Lower leg skin (tissue), 4 donors: ENCODE results near the gene HCRT. TPM values are rescaled to one million over a fixed set of nuclear protein-coding genes. Genes with fewer than 3 reads are reported as not detected.

Experiments
- DNase-seq, 2 donors: peaks; one replicate each; pipeline ENCODE4 v3.0.0-alpha.2; 2019; ENCODE audit warnings: low spot score in 2 of 2
- H3K4me3 ChIP-seq: fragments of 200-600 bp; sonication (generic); 2 replicates; pipeline ENCODE4 v1.5.1; 2017; ENCODE audit warnings: mild to moderate bottlenecking, low read depth; ENCODE audit not compliant: poor library complexity, severe bottlenecking
- POLR2A ChIP-seq, 2 donors: fragments of 450-650 bp; IDR thresholded peaks; one replicate each; pipeline ENCODE4 v1.6.1; 2016 to 2017; ENCODE audit warnings: antibody characterized with exemption in 2 of 2, mild to moderate bottlenecking in 1 of 2, moderate library complexity in 1 of 2
- WGBS, 2 donors: methylation state at CpG; one replicate each; pipeline ENCODE4 v1.1.5; 2018; 5-methylcytosine and 5-hydroxymethylcytosine counted together
- intact Hi-C: fragments of 100-400 bp; cut with DNase I; formaldehyde crosslinking; loops from one replicate; pipeline ENCODE4 v1.15.0; 2023; ENCODE audit warnings: low total_unique reads
- total RNA-seq, 4 donors: library from RNA; depleted of rRNA; stranded (reverse); fragments of >200 nt; gene quantifications; one replicate each; pipeline ENCODE4 v1.1.0, GENCODE V29; 2016
- TF ChIP-seq, protein P1 (sequence below), 3 donors: fragments of 450-650 bp; IDR thresholded peaks; one replicate each; pipeline ENCODE4 v1.5.1; 2016; ENCODE audit warnings: antibody characterized with exemption in 3 of 3, mild to moderate bottlenecking in 3 of 3, moderate library complexity in 2 of 3

HCRT gene
- total RNA-seq, 4 donors from 2014 or later = not detected

DNA sequence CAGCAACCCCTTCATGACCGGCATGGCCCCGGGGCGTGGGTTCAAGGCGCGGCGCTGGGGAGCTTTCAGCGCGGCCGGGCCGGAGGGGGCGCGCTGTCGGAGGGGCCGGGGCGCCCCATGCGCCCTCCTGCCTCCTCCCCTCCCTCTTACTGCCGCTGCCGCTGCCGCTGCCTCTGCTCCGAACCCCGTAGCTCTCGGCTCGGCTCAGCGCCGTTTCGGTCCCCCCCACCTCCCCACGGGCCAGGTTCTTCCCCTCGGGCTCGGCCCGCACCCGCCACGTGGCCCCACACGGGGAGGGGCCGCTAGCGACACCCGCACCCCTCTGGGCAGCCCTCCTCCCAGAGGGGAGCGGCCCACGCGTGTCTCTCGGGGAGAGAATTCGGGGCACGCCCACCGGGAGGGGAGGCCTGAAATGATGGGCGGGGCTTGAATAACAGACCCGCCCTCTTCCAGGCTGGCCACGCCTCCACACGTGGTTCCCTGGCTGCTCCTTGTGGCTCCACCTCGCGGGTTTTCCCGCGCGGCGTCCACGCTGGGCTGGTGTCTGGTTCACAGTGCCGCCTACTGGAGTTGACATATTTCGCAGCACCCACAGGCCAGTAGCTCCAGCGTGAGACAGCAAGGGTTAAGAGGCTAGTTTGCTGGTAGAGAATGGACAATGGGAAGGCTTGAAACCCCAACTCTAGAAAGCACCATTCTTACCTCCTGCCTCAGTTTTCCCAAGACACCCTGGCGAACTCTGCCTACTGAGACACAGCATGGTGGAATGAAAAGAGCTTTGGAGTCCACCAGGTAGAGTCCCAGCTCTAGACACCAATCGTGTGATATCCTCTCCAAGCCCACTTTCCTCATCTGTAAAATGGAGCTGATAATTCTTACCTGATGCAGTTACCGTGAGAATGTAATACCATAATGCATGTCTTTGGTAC lies 4.1 kb downstream of the HCRT start, which contains the start of gene KCNH4:
Gene KCNH4, minus strand, starts transcription at position 221 of the 929 bp plus-strand sequence. Its CDS starts 197 bp downstream, at position 24.
- DNase-seq = peak; percentile 40 to 93
- TF ChIP-seq, protein P1, sequence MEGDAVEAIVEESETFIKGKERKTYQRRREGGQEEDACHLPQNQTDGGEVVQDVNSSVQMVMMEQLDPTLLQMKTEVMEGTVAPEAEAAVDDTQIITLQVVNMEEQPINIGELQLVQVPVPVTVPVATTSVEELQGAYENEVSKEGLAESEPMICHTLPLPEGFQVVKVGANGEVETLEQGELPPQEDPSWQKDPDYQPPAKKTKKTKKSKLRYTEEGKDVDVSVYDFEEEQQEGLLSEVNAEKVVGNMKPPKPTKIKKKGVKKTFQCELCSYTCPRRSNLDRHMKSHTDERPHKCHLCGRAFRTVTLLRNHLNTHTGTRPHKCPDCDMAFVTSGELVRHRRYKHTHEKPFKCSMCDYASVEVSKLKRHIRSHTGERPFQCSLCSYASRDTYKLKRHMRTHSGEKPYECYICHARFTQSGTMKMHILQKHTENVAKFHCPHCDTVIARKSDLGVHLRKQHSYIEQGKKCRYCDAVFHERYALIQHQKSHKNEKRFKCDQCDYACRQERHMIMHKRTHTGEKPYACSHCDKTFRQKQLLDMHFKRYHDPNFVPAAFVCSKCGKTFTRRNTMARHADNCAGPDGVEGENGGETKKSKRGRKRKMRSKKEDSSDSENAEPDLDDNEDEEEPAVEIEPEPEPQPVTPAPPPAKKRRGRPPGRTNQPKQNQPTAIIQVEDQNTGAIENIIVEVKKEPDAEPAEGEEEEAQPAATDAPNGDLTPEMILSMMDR (IDR thresholded peaks at IDR 0.05) = no peak
- TF ChIP-seq POLR2A (IDR thresholded peaks at IDR 0.05) = no peak
- peak within 1 kb of the TSS; percentile 9 for H3K4me3 ChIP-seq
- intact Hi-C loops = no loop called here
- WGBS, 2 donors = 6 to 15% methylated on average over 12 to 35 of the region's 60 CpGs

DNA sequence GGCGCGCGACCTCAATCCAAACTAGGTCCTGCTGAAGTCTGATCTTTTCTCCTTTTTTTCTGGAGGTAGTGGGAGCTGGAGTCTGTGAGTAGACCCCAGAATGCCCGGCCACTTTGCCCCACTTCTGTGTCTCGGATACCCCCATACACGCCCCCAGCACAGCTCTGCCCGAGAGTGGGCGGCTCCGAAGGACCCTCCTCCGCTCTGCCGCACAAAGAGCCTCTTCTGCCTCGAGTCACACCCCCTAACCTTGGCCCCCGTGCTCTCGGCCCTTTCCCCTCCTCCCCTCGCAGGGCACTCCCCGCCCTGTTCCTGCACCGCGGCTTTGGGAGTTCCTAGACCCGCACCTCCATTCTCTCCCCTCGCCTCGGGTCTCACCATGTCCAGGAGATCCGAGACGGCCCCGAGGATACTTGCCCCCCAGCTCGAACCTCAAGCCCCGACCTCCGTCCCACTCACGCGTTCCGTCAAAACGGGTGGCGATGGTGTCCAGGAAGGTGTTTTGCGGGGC lies 4.8 kb downstream of the HCRT start:
- intact Hi-C loops = no loop called here
- no peak overlapping the region for H3K4me3 ChIP-seq
- WGBS, 2 donors = 2 to 3% methylated on average over 32 to 33 of the region's 33 CpGs
- DNase-seq = no peak
- TF ChIP-seq, protein P1 (IDR thresholded peaks at IDR 0.05) = no peak
- no peak for TF ChIP-seq POLR2A (IDR thresholded peaks at IDR 0.05)

DNA sequence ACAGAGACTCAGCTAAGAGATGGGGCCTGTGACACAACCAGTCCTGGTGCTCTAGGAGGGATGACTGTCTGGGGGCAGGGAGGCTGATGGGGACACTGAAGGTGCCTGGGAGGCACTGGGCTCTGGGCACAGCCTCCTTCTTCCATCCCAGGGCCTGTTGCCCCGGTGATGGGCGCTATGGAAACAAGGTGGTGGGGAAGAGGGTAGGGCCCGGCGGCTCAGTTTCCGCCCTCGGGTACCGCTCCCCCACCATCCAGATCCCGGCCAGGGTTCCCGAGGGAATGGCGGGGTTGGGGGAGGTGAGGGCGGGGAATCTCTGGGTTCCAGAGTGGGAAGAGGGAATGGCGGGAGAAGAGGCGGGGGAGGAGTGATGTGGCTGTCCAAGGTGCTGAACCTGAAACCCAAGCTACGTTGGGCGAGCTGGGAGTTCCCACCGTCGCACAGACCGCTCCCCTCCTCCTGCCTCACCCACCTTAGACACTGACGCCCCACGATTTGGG lies 5.3 kb downstream of the HCRT start:
- no peak overlapping the region for H3K4me3 ChIP-seq
- WGBS, 2 donors = 8 to 11% methylated on average over 20 of the region's 20 CpGs
- DNase-seq = no peak
- no peak for TF ChIP-seq POLR2A (IDR thresholded peaks at IDR 0.05)
- TF ChIP-seq, protein P1 (IDR thresholded peaks at IDR 0.05) = no peak
- intact Hi-C loops = no loop called here

DNA sequence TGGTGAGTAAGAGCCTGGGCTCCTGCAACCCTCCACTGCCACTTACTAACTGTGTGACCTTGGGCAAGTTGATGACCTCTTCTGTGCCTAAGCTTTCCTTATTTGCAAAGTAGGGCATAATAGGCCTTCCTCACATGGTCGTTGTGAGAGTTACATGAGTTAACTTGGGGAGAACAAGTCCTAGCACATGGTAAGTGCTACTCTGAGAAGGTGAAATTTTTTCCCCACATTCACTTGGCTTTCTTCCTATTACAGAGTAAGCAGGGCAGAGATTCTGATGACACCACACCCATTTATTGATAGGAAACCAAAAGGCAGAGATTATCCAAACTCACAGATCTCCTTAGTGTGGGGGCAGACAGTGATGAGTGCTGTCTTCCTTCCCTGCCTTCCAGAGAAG lies 5.9 kb downstream of the HCRT start:
- WGBS, 2 donors = 8 to 21% methylated on average over 1 of the region's 1 CpG
- DNase-seq = no peak
- intact Hi-C loops = no loop called here
- TF ChIP-seq, protein P1 (IDR thresholded peaks at IDR 0.05) = no peak
- no peak for TF ChIP-seq POLR2A (IDR thresholded peaks at IDR 0.05)
- H3K4me3 ChIP-seq = no peak overlapping the region

DNA sequence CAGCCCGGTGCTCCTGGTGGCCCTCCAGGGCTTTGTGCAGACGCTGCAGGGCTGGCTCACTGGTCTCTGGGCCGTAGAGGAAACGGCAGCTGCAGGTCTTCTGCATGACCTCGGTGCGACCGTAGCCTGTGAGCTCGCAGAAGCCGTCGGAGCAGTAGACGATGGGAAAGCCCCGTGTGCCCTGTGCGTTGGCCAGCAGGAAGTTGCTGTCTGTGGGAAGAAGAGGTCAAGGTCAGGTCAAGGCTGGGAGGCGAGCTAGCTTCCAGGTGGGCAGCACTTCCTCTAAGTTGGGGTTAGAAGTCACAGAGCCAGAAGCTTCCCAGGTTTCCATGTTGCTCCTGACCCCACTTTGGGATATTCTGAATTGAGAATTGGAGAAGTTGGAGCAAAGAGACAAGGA lies 6.4 kb downstream of the HCRT start:
- intact Hi-C loops = no loop called here
- no peak overlapping the region for H3K4me3 ChIP-seq
- 52 to 67% methylated on average over 13 to 14 of the region's 14 CpGs for WGBS, 2 donors
- no peak for TF ChIP-seq POLR2A (IDR thresholded peaks at IDR 0.05)
- TF ChIP-seq, protein P1 (IDR thresholded peaks at IDR 0.05) = peak in 1 of 3 donors; percentile 46
- no peak for DNase-seq
